Natural killer cell treated with Interleukin-12 subunit alpha and Interleukin-12 subunit beta and Interleukin-15 and Interleukin-18, amount 100 ng/mL, for 72 hours (primary cell): ENCODE measurements around the gene PADI3. TPM values are rescaled to one million over a fixed set of nuclear protein-coding genes. Genes with fewer than 3 reads are reported as not detected.

Experiments
- total RNA-seq, 2 donors: library from RNA; stranded (reverse); gene quantifications; one replicate each; pipeline ENCODE4 v1.2.3, GENCODE V29; 2022

The PADI3 gene
- total RNA-seq, 2 donors from 2014 or later = not detected

Other genes with a start within 250 kb of the PADI3 start
- 10 to 100 TPM; 68.0 to 88.3 TPM for gene ATP13A2, start 237.2 kb upstream of the PADI3 start, total RNA-seq
- gene SDHB, start 195.1 kb upstream of the PADI3 start, total RNA-seq = 100 to 1,000 TPM in 1 of 2 donors, 10 to 100 TPM in 1; 92.1 to 106 TPM
- gene PADI2, start 129.6 kb upstream of the PADI3 start, total RNA-seq = not detected
- not detected for gene PADI1, start 44.0 kb upstream of the PADI3 start, total RNA-seq
- gene PADI4, start 59.1 kb downstream of the PADI3 start, total RNA-seq = under 1 TPM; 0.33 to 0.86 TPM
- not detected for gene PADI6, start 123.1 kb downstream of the PADI3 start, total RNA-seq
- 100 to 1,000 TPM; 112 to 181 TPM for gene RCC2, start 190.6 kb downstream of the PADI3 start, total RNA-seq